OCI-LY7 (cell line): ENCODE measurements around the gene CYTL1. TPM values are rescaled to one million over a fixed set of nuclear protein-coding genes. Genes with fewer than 3 reads are reported as not detected.
"Not testable (repeated sequence)": the region's sequence is repeated elsewhere in the genome, so short reads cannot be mapped to it uniquely, and the experiment has no call there.

Source experiments
- BruUV-seq: library from RNA; stranded (reverse); fragments of 400-500 nt; replicated peaks from 2 replicates; lab custom pipeline; 2021; lab: Mats Ljungman, UMichigan
- CTCF ChIA-PET: fragments of 300-600 bp; sonication (Branson Sonifier 250); formaldehyde crosslinking; loops from one replicate; lab custom pipeline; 2022; ENCODE audit warnings: antibody characterized with exemption; ENCODE audit not compliant: unreplicated experiment; lab: Charles Lee
- POLR2A ChIA-PET: fragments of 300-600 bp; sonication (Branson Sonifier 250); formaldehyde crosslinking; loops from one replicate; lab custom pipeline; 2022; ENCODE audit warnings: antibody characterized with exemption; lab: Charles Lee
- DNase-seq: peaks from one replicate; pipeline ENCODE4 v3.0.0-alpha.2; 2015; ENCODE audit warnings: low spot score
- H2AFZ ChIP-seq: fragments of 200-600 bp; sonication (generic), shearing (Covaris generic); 2 replicates; pipeline ENCODE4 v1.6.1; 2014; ENCODE audit warnings: mild to moderate bottlenecking, antibody characterized with exemption, low read length, moderate library complexity
- H3K27ac ChIP-seq: fragments of 200-600 bp; sonication (generic); 2 replicates; pipeline ENCODE4 v1.5.1; 2014; ENCODE audit warnings: mixed run types, low read depth, mild to moderate bottlenecking, moderate library complexity, low read length, inconsistent platforms; ENCODE audit not compliant: poor library complexity, severe bottlenecking
- H3K36me3 ChIP-seq: fragments of 200-600 bp; sonication (generic); 2 replicates; pipeline ENCODE4 v1.6.1; 2014; ENCODE audit warnings: mild to moderate bottlenecking, antibody characterized with exemption, low read length, moderate library complexity, mixed read lengths; ENCODE audit not compliant: insufficient read depth
- H3K4me1 ChIP-seq: fragments of 200-600 bp; sonication (generic); 2 replicates; pipeline ENCODE4 v1.5.1; 2014; ENCODE audit warnings: mild to moderate bottlenecking, low read length; ENCODE audit not compliant: insufficient read depth, poor library complexity, severe bottlenecking
- H3K4me2 ChIP-seq: fragments of 200-600 bp; sonication (generic); 2 replicates; pipeline ENCODE4 v1.6.1; 2014; ENCODE audit warnings: mild to moderate bottlenecking, low read length
- H3K4me3 ChIP-seq: fragments of 200-600 bp; sonication (generic); 2 replicates; pipeline ENCODE4 v1.5.1; 2014; ENCODE audit warnings: mild to moderate bottlenecking, low read depth, low read length; ENCODE audit not compliant: poor library complexity, severe bottlenecking
- H3K79me2 ChIP-seq: fragments of 200-600 bp; sonication (generic); 2 replicates; pipeline ENCODE4 v1.6.1; 2016; ENCODE audit warnings: low read depth, mild to moderate bottlenecking, low read length, moderate library complexity, mixed read lengths; ENCODE audit not compliant: insufficient read depth
- H3K9me2 ChIP-seq: fragments of 200-600 bp; sonication (generic); 2 replicates; pipeline ENCODE4 v1.6.1; 2016; ENCODE audit warnings: mild to moderate bottlenecking, low read length, mixed read lengths; ENCODE audit not compliant: insufficient read depth
- H3K9me3 ChIP-seq: fragments of 200-600 bp; sonication (generic); 2 replicates; pipeline ENCODE4 v1.6.1; 2014; ENCODE audit warnings: mild to moderate bottlenecking, mixed run types, low read length, mixed read lengths
- H4K20me1 ChIP-seq: fragments of 200-600 bp; sonication (generic); 2 replicates; pipeline ENCODE4 v1.6.1; 2014; ENCODE audit warnings: mild to moderate bottlenecking, antibody characterized with exemption, low read length, moderate library complexity, mixed read lengths; ENCODE audit not compliant: insufficient read depth
- EZH2phosphoT487 ChIP-seq: fragments of 200-600 bp; sonication (generic); IDR thresholded peaks from 2 replicates; pipeline ENCODE4 v1.6.1; 2018; ENCODE audit warnings: low read depth, borderline replicate concordance, mild to moderate bottlenecking, mixed run types, antibody characterized with exemption, low read length, moderate library complexity, mixed read lengths
- intact Hi-C: fragments of 100-400 bp; cut with micrococcal nuclease; formaldehyde crosslinking; loops from one replicate; pipeline ENCODE4 v1.10.0; 2022; ENCODE audit not compliant: unreplicated experiment
- total RNA-seq, 2 experiments: library from RNA; depleted of rRNA in 1 of 2; stranded (reverse); fragments of >200 nt in 1 of 2; shearing (Covaris generic) in 1 of 2; gene quantifications; 2 replicates each; pipeline ENCODE4 v1.2.3, GENCODE V29; 2014 to 2022
- TF ChIP-seq, protein P1 (sequence below): fragments of 200-600 bp; sonication (generic); conservative IDR thresholded peaks from 2 replicates; pipeline ENCODE4 v1.5.1; 2014; ENCODE audit warnings: mild to moderate bottlenecking, antibody characterized with exemption, low read length, moderate library complexity, mixed read lengths

The CYTL1 gene
- total RNA-seq, 2 experiments from 2014 or later: not detected

GRCh38 chr4:5010984-5011383, 8.3 kb downstream of the CYTL1 start:
- Histone ChIP-seq H3K9me2 (no peaks in the 10 kb centered on the region), H3K36me3 (no peaks in the 10 kb centered on the region), H3K4me1 (no peaks in the 10 kb centered on the region), H4K20me1 (no peaks in the 10 kb centered on the region), H3K4me2 (no peak overlapping the region), H2AFZ (no peak overlapping the region), H3K4me3 (no peak overlapping the region), H3K27ac (no peak overlapping the region), H3K79me2 (no peaks in the 10 kb centered on the region), H3K9me3 (no peaks in the 10 kb centered on the region)
- no TSS peak for BruUV-seq
- ChIA-PET CTCF (no interaction called here), POLR2A (no interaction called here)
- no peak for TF ChIP-seq EZH2phosphoT487
- TF ChIP-seq, protein P1, sequence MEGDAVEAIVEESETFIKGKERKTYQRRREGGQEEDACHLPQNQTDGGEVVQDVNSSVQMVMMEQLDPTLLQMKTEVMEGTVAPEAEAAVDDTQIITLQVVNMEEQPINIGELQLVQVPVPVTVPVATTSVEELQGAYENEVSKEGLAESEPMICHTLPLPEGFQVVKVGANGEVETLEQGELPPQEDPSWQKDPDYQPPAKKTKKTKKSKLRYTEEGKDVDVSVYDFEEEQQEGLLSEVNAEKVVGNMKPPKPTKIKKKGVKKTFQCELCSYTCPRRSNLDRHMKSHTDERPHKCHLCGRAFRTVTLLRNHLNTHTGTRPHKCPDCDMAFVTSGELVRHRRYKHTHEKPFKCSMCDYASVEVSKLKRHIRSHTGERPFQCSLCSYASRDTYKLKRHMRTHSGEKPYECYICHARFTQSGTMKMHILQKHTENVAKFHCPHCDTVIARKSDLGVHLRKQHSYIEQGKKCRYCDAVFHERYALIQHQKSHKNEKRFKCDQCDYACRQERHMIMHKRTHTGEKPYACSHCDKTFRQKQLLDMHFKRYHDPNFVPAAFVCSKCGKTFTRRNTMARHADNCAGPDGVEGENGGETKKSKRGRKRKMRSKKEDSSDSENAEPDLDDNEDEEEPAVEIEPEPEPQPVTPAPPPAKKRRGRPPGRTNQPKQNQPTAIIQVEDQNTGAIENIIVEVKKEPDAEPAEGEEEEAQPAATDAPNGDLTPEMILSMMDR: no peak
- intact Hi-C loops: no loop called here
- no peak for DNase-seq

DNA sequence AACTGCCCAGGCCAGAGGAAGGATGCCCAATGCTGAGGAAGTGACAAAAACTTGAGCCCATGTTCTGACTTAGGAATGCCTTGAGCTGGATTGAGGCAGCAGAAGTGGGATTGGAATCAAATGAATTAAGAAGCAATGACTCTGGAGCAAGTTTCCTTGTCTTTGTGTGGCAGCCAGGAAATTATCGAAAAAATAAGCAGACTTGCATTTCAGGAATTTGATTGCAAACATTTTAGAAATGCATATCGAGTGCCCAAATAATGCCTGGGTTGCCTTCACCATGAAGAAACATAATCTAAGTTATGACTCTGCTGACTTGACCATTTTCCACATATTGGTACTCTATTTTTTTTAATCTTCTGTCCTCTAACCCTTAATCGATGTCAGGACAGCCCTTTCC, 9.5 kb downstream of the CYTL1 start:
- no peaks in the 10 kb centered on the region for H3K4me1 ChIP-seq
- BruUV-seq: no TSS peak
- H3K4me2 ChIP-seq: no peak overlapping the region
- DNase-seq: no peak
- no peaks in the 10 kb centered on the region for H3K9me2 ChIP-seq
- H3K27ac ChIP-seq: no peak overlapping the region
- H3K9me3 ChIP-seq: no peaks in the 10 kb centered on the region
- intact Hi-C loops: no loop called here
- H2AFZ ChIP-seq: no peak overlapping the region
- no peaks in the 10 kb centered on the region for H3K79me2 ChIP-seq
- no peak for TF ChIP-seq EZH2phosphoT487
- TF ChIP-seq, protein P1: no peak
- no peaks in the 10 kb centered on the region for H3K36me3 ChIP-seq
- H4K20me1 ChIP-seq: no peaks in the 10 kb centered on the region
- ChIA-PET CTCF (no interaction called here), POLR2A (no interaction called here)
- H3K4me3 ChIP-seq: no peak overlapping the region

- H3K4me1 ChIP-seq, H3K4me2 ChIP-seq, H2AFZ ChIP-seq, intact Hi-C loops, CTCF ChIA-PET, POLR2A ChIA-PET, H3K9me3 ChIP-seq, H3K4me3 ChIP-seq, H3K79me2 ChIP-seq, H3K36me3 ChIP-seq, H3K27ac ChIP-seq, DNase-seq, H4K20me1 ChIP-seq, BruUV-seq, H3K9me2 ChIP-seq: not testable (repeated sequence)
Observed at GRCh38 chr4:5006932-5007331, 12.3 kb downstream of the CYTL1 start.
